H9 (cell line): Measurements from ENCODE around the gene SORCS2. TPM values are rescaled to one million over a fixed set of nuclear protein-coding genes. Genes with fewer than 3 reads are reported as not detected.

Source experiments
- DNase-seq: peaks from one replicate; pipeline ENCODE4 v3.0.0-alpha.2; 2017
- H2AFZ ChIP-seq: one replicate; pipeline ENCODE4 v1.6.1; 2013; ENCODE audit warnings: mild to moderate bottlenecking, low read length, control low read depth, moderate library complexity
- H2AK5ac ChIP-seq: 2 replicates; pipeline ENCODE4 v1.6.1; 2013; ENCODE audit warnings: low read length, control low read depth, mixed read lengths; ENCODE audit not compliant: insufficient read length
- H2BK120ac ChIP-seq: one replicate; pipeline ENCODE4 v1.6.1; 2013; ENCODE audit warnings: low read depth, mild to moderate bottlenecking, low read length, control low read depth, inconsistent platforms; ENCODE audit not compliant: poor library complexity, severe bottlenecking
- H2BK12ac ChIP-seq: 2 replicates; pipeline ENCODE4 v1.6.1; 2013; ENCODE audit warnings: low read length, control low read depth, mixed read lengths, low read depth; ENCODE audit not compliant: insufficient read length
- H2BK15ac ChIP-seq: 2 replicates; pipeline ENCODE4 v1.6.1; 2013; ENCODE audit warnings: low read depth, low read length, control low read depth
- H2BK20ac ChIP-seq: one replicate; pipeline ENCODE4 v1.6.1; 2013; ENCODE audit warnings: low read depth, mild to moderate bottlenecking, low read length, control low read depth, inconsistent platforms; ENCODE audit not compliant: poor library complexity, severe bottlenecking
- H2BK5ac ChIP-seq: 2 replicates; pipeline ENCODE4 v1.6.1; 2013; ENCODE audit warnings: low read length, control low read depth, mixed read lengths; ENCODE audit not compliant: insufficient read length
- H3K14ac ChIP-seq: 2 replicates; pipeline ENCODE4 v1.6.1; 2013; ENCODE audit warnings: low read length, control low read depth; ENCODE audit not compliant: insufficient read depth
- H3K18ac ChIP-seq: 2 replicates; pipeline ENCODE4 v1.6.1; 2013; ENCODE audit warnings: low read depth, mild to moderate bottlenecking, mixed read lengths, low read length, control low read depth; ENCODE audit not compliant: insufficient read length
- H3K23ac ChIP-seq: 2 replicates; pipeline ENCODE4 v1.6.1; 2013; ENCODE audit warnings: low read length, control low read depth, mixed read lengths, low read depth; ENCODE audit not compliant: insufficient read length
- H3K23me2 ChIP-seq: 2 replicates; pipeline ENCODE4 v1.6.1; 2013; ENCODE audit warnings: low read depth, mild to moderate bottlenecking, mixed read lengths, low read length, control low read depth; ENCODE audit not compliant: insufficient read length, poor library complexity, severe bottlenecking
- H3K27ac ChIP-seq: 2 replicates; pipeline ENCODE4 v1.5.1; 2013; ENCODE audit warnings: low read length, control low read depth, mixed read lengths, low read depth; ENCODE audit not compliant: insufficient read length
- H3K27me3 ChIP-seq: 2 replicates; pipeline ENCODE4 v1.6.1; 2013; ENCODE audit warnings: low read length, control low read depth, inconsistent platforms; ENCODE audit not compliant: insufficient read depth
- H3K4ac ChIP-seq: 2 replicates; pipeline ENCODE4 v1.6.1; 2013; ENCODE audit warnings: low read depth, mild to moderate bottlenecking, control low read depth, inconsistent platforms, low read length, moderate library complexity
- H3K4me1 ChIP-seq: 2 replicates; pipeline ENCODE4 v1.6.1; 2013; ENCODE audit warnings: low read length, control low read depth, inconsistent platforms; ENCODE audit not compliant: insufficient read depth
- H3K4me2 ChIP-seq: 2 replicates; pipeline ENCODE4 v1.6.1; 2013; ENCODE audit warnings: low read length, control low read depth, mixed read lengths; ENCODE audit not compliant: insufficient read length, insufficient read depth
- H3K56ac ChIP-seq: 2 replicates; pipeline ENCODE4 v1.6.1; 2013; ENCODE audit warnings: low read depth, mild to moderate bottlenecking, mixed read lengths, low read length, control low read depth; ENCODE audit not compliant: insufficient read length
- H3K79me1 ChIP-seq: 2 replicates; pipeline ENCODE4 v1.6.1; 2013; ENCODE audit warnings: low read depth, mild to moderate bottlenecking, moderate library complexity, low read length, control low read depth, inconsistent platforms; ENCODE audit not compliant: insufficient read depth, poor library complexity, severe bottlenecking
- H3K79me2 ChIP-seq: 2 replicates; pipeline ENCODE4 v1.6.1; 2013; ENCODE audit warnings: low read length, control low read depth, inconsistent platforms; ENCODE audit not compliant: insufficient read depth
- H3K9ac ChIP-seq: 2 replicates; pipeline ENCODE4 v1.6.1; 2013; ENCODE audit warnings: low read length, control low read depth, mixed read lengths; ENCODE audit not compliant: insufficient read length; ENCODE audit errors: extremely low read depth
- H3K9me3 ChIP-seq: one replicate; pipeline ENCODE4 v1.6.1; 2013; ENCODE audit warnings: low read depth, low read length, inconsistent platforms; ENCODE audit not compliant: control insufficient read depth
- H3T11ph ChIP-seq: one replicate; pipeline ENCODE4 v1.6.1; 2013; ENCODE audit warnings: mild to moderate bottlenecking, low read length, control low read depth, inconsistent platforms
- H4K20me1 ChIP-seq: one replicate; pipeline ENCODE4 v1.6.1; 2013; ENCODE audit not compliant: control insufficient read depth, insufficient read length, insufficient read depth
- H4K5ac ChIP-seq: 2 replicates; pipeline ENCODE4 v1.6.1; 2013; ENCODE audit warnings: low read depth, mild to moderate bottlenecking, mixed read lengths, low read length, control low read depth; ENCODE audit not compliant: insufficient read length
- H4K8ac ChIP-seq: replicated peaks from 2 replicates; pipeline ENCODE4 v1.6.1; 2013; ENCODE audit warnings: low read length, control low read depth, mixed read lengths, low read depth; ENCODE audit not compliant: insufficient read length
- H4K91ac ChIP-seq: 2 replicates; pipeline ENCODE4 v1.6.1; 2013; ENCODE audit warnings: low read depth, mild to moderate bottlenecking, moderate library complexity, mixed read lengths, low read length, control low read depth; ENCODE audit not compliant: insufficient read length
- H3K27ac Mint-ChIP-seq, 3 experiments: 2 replicates in 2 of 3; 3 replicates in 1 of 3; pipeline ENCODE4 v1.8.0; 2020 to 2021; ENCODE audit warnings: mixed read lengths in 3 of 3, mild to moderate bottlenecking in 1 of 3, moderate library complexity in 1 of 3
- H3K27me3 Mint-ChIP-seq: 2 replicates; pipeline ENCODE4 v1.8.0; 2021; ENCODE audit warnings: low read depth, mild to moderate bottlenecking, moderate library complexity, mixed read lengths
- H3K36me3 Mint-ChIP-seq, 3 experiments: 2 replicates in 2 of 3; 3 replicates in 1 of 3; pipeline ENCODE4 v1.8.0; 2020 to 2021; ENCODE audit warnings: low read depth in 3 of 3, mixed read lengths in 3 of 3; ENCODE audit not compliant: insufficient read depth in 1 of 3
- H3K4me1 Mint-ChIP-seq, 2 experiments: 2 replicates each; pipeline ENCODE4 v1.8.0; 2020; ENCODE audit warnings: mixed read lengths in 2 of 2
- H3K4me3 Mint-ChIP-seq, 2 experiments: 2 replicates in 1 of 2; 3 replicates in 1 of 2; pipeline ENCODE4 v1.8.0; 2020 to 2021; ENCODE audit warnings: mild to moderate bottlenecking in 2 of 2, mixed read lengths in 2 of 2, moderate library complexity in 1 of 2
- H3K9me3 Mint-ChIP-seq, 2 experiments: 2 replicates in 1 of 2; 3 replicates in 1 of 2; pipeline ENCODE4 v1.8.0; 2020; ENCODE audit warnings: mild to moderate bottlenecking in 2 of 2, mixed read lengths in 2 of 2, moderate library complexity in 1 of 2
- WGBS: extraction: QIAGEN DNeasy Blood & Tissue Kit; methylation state at CpG from one replicate; pipeline ENCODE4 v1.1.7; 2013; ENCODE audit warnings: missing lambda C conversion rate, low lambda C conversion rate, mixed read lengths; ENCODE audit not compliant: insufficient read length; ENCODE audit errors: extremely low coverage; 5-methylcytosine and 5-hydroxymethylcytosine counted together
- total RNA-seq: library from RNA; stranded (reverse); gene quantifications from 2 replicates; pipeline ENCODE4 v1.2.1, GENCODE V29; 2021
- TF ChIP-seq, protein P1 (sequence below): fragments of 200-600 bp; sonication (generic); conservative IDR thresholded peaks from 3 replicates; pipeline ENCODE4 v1.8.0; 2021; ENCODE audit warnings: antibody characterized with exemption, mild to moderate bottlenecking

SORCS2 gene
- total RNA-seq, 1 experiment from 2014 or later, result 0.57 TPM

DNA sequence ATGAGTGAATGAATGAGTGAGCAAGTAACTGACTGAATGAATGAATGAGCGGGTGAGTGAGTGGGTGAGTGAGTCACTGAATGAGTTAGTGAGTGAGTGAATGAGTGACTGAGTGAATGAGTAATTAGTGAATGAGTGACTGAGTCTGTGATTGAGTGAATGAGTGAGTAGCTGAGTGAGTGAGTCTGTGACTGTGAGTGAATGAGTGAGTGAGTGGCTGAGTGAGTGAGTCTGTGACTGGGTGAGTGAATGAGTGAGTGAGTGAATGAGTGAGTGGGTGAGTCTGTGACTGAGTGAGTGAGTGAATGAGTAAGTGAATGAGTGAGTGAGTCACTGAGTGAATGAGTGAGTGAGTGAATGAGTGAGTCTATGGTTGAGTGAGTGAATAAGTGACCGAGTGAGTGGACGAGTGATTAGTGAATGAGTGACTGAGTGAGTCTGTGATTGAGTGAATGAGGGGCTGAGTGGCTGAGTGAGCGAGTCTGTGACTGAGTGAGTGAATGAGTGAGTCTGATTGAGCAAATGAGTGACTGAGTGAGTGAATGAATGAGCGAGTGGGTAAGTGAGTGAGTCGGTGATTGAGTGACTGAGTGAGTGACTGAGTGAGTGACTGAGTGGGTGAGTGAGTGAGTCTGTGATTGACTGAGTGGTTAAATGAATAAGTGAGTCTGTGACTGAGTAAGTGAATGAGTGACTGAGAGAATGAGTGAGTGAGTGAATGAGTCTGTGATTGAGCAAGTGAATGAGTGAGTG lies 465.4 kb downstream of the SORCS2 start:
- no peaks in the 10 kb centered on the region for H3K79me2 ChIP-seq
- H3K4me1 ChIP-seq, result no peaks in the 10 kb centered on the region; the same call in 1 of the 2 replicates
- no peak overlapping the region for H3K56ac ChIP-seq
- H2BK20ac ChIP-seq, result no peak overlapping the region
- H3K9me3 ChIP-seq, result no peaks in the 10 kb centered on the region
- Mint-ChIP-seq H3K27me3 (peaks cover 19% of the 10 kb centered on the region), H3K4me1 (peaks cover 13 to 21% of the 10 kb centered on the region in 2 experiments), H3K4me3 (no peak overlapping the region), H3K36me3 (no peaks in the 10 kb centered on the region), H3K9me3 (no peaks in the 10 kb centered on the region), H3K27ac (no peak overlapping the region)
- H3K23ac ChIP-seq, result no peak overlapping the region
- no peak for DNase-seq
- no peaks in the 10 kb centered on the region for H3K23me2 ChIP-seq
- no peaks in the 10 kb centered on the region for H4K20me1 ChIP-seq
- no peak overlapping the region for H2BK15ac ChIP-seq
- no peak overlapping the region for H2BK12ac ChIP-seq
- H4K91ac ChIP-seq, result no peak overlapping the region
- no peak overlapping the region for H2AFZ ChIP-seq
- no peak overlapping the region for H3K27ac ChIP-seq
- H3K79me1 ChIP-seq, result no peaks in the 10 kb centered on the region
- WGBS, result 100% methylated on average over 2 of the region's 6 CpGs
- H2BK5ac ChIP-seq, result no peak overlapping the region
- H2AK5ac ChIP-seq, result no peak overlapping the region
- no peak overlapping the region for H3K9ac ChIP-seq
- H3K4me2 ChIP-seq, result no peak overlapping the region
- H4K8ac ChIP-seq, result no peak overlapping the region
- no peak overlapping the region for H2BK120ac ChIP-seq
- H3K4ac ChIP-seq, result no peak overlapping the region
- H4K5ac ChIP-seq, result no peak overlapping the region
- TF ChIP-seq, protein P1, sequence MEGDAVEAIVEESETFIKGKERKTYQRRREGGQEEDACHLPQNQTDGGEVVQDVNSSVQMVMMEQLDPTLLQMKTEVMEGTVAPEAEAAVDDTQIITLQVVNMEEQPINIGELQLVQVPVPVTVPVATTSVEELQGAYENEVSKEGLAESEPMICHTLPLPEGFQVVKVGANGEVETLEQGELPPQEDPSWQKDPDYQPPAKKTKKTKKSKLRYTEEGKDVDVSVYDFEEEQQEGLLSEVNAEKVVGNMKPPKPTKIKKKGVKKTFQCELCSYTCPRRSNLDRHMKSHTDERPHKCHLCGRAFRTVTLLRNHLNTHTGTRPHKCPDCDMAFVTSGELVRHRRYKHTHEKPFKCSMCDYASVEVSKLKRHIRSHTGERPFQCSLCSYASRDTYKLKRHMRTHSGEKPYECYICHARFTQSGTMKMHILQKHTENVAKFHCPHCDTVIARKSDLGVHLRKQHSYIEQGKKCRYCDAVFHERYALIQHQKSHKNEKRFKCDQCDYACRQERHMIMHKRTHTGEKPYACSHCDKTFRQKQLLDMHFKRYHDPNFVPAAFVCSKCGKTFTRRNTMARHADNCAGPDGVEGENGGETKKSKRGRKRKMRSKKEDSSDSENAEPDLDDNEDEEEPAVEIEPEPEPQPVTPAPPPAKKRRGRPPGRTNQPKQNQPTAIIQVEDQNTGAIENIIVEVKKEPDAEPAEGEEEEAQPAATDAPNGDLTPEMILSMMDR, result no peak
- no peak overlapping the region for H3K18ac ChIP-seq
- no peaks in the 10 kb centered on the region for H3K27me3 ChIP-seq
- H3T11ph ChIP-seq, result no peak overlapping the region
- H3K14ac ChIP-seq, result no peak overlapping the region
